ENCODE results near the gene SSR1. TPM values are rescaled to one million over a fixed set of nuclear protein-coding genes. Genes with fewer than 3 reads are reported as not detected.
A peak's percentile ranks its signal among the peaks of the same experiment; 100 is the strongest.

Gene SSR1
- total and polyA plus RNA-seq, 2 of the 13 experiments (the other 11 are each of a cell fraction or from before 2014, with no cell fraction given), result 203 to 243 TPM

DNA sequence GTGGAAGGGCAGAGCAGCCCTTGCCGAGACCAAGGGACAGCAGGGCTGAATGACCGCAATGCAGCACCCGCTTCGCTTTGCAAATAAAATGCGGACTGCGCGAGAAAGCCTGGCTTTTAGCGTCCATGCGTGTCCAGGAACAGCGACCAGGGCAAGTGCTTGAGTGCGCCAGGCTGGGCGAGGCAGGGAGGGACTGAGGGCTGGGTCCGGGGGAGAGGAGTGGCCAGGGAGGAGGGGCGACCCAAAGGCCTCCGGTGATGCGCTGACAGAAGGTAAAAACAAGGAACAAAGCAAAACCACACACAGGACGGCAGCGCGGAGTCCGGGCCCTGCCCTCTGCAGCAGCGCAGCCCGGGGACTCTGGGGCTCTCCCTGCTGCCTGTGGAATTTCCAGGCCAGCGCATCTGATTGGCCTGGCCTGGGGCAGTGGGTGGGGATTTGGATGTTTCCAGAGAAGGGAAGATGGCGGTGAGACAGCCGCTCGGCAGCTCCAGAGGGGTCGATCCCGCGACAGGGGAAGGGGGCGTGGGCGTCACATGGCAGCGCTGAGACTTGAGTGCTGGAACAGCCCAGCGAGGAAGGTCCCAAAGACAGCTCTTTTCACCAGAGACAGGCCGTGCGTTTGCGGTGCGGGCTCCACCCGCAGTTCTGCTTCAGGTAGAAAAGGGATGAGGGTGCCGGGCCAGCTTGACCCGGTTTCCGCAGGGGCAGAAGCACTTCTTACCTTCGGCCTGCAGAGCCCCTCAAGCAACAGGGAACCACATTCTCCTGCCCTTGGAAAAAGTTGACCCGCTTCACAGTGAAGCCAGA lies 51.8 kb downstream of the SSR1 start (continued):
- TF ChIP-seq, protein P1, sequence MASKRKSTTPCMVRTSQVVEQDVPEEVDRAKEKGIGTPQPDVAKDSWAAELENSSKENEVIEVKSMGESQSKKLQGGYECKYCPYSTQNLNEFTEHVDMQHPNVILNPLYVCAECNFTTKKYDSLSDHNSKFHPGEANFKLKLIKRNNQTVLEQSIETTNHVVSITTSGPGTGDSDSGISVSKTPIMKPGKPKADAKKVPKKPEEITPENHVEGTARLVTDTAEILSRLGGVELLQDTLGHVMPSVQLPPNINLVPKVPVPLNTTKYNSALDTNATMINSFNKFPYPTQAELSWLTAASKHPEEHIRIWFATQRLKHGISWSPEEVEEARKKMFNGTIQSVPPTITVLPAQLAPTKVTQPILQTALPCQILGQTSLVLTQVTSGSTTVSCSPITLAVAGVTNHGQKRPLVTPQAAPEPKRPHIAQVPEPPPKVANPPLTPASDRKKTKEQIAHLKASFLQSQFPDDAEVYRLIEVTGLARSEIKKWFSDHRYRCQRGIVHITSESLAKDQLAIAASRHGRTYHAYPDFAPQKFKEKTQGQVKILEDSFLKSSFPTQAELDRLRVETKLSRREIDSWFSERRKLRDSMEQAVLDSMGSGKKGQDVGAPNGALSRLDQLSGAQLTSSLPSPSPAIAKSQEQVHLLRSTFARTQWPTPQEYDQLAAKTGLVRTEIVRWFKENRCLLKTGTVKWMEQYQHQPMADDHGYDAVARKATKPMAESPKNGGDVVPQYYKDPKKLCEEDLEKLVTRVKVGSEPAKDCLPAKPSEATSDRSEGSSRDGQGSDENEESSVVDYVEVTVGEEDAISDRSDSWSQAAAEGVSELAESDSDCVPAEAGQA (IDR thresholded peaks at IDR 0.05; ENCODE audit: low read depth), result peak; percentile 17; the same call in 1 of the 2 replicates
- TF ChIP-seq, protein P1 (CRISPR knock-in tag; IDR thresholded peaks at IDR 0.05; ENCODE audit: borderline replicate concordance), result no peak
- TF ChIP-seq ZNF382 (CRISPR knock-in tag; IDR thresholded peaks at IDR 0.05; ENCODE audit: borderline replicate concordance), result no peak
- TF ChIP-seq SP140L (CRISPR knock-in tag; IDR thresholded peaks at IDR 0.05; ENCODE audit: borderline replicate concordance), result peak; percentile 87; the same call in 1 of the 2 replicates
- TF ChIP-seq, protein P2, sequence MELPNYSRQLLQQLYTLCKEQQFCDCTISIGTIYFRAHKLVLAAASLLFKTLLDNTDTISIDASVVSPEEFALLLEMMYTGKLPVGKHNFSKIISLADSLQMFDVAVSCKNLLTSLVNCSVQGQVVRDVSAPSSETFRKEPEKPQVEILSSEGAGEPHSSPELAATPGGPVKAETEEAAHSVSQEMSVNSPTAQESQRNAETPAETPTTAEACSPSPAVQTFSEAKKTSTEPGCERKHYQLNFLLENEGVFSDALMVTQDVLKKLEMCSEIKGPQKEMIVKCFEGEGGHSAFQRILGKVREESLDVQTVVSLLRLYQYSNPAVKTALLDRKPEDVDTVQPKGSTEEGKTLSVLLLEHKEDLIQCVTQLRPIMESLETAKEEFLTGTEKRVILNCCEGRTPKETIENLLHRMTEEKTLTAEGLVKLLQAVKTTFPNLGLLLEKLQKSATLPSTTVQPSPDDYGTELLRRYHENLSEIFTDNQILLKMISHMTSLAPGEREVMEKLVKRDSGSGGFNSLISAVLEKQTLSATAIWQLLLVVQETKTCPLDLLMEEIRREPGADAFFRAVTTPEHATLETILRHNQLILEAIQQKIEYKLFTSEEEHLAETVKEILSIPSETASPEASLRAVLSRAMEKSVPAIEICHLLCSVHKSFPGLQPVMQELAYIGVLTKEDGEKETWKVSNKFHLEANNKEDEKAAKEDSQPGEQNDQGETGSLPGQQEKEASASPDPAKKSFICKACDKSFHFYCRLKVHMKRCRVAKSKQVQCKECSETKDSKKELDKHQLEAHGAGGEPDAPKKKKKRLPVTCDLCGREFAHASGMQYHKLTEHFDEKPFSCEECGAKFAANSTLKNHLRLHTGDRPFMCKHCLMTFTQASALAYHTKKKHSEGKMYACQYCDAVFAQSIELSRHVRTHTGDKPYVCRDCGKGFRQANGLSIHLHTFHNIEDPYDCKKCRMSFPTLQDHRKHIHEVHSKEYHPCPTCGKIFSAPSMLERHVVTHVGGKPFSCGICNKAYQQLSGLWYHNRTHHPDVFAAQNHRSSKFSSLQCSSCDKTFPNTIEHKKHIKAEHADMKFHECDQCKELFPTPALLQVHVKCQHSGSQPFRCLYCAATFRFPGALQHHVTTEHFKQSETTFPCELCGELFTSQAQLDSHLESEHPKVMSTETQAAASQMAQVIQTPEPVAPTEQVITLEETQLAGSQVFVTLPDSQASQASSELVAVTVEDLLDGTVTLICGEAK (IDR thresholded peaks at IDR 0.05), result no peak
- TF ChIP-seq, protein P2 (CRISPR knock-in tag; IDR thresholded peaks at IDR 0.05), result peak; percentile 76
- peak; percentile 99 for TF ChIP-seq PHF21A (CRISPR knock-in tag; IDR thresholded peaks at IDR 0.05)
- no peak for TF ChIP-seq ZNF674 (CRISPR knock-in tag; IDR thresholded peaks at IDR 0.05; ENCODE audit: low read depth)
- no peak for TF ChIP-seq NR2C2 (CRISPR knock-in tag; IDR thresholded peaks at IDR 0.05; ENCODE audit: borderline replicate concordance)
- TF ChIP-seq EEA1 (CRISPR knock-in tag; IDR thresholded peaks at IDR 0.05; ENCODE audit: borderline replicate concordance), result peak; percentile 57; the same call in 1 of the 2 replicates
- TF ChIP-seq ZNF564 (CRISPR knock-in tag; IDR thresholded peaks at IDR 0.05), result no peak
- TF ChIP-seq, protein P3, sequence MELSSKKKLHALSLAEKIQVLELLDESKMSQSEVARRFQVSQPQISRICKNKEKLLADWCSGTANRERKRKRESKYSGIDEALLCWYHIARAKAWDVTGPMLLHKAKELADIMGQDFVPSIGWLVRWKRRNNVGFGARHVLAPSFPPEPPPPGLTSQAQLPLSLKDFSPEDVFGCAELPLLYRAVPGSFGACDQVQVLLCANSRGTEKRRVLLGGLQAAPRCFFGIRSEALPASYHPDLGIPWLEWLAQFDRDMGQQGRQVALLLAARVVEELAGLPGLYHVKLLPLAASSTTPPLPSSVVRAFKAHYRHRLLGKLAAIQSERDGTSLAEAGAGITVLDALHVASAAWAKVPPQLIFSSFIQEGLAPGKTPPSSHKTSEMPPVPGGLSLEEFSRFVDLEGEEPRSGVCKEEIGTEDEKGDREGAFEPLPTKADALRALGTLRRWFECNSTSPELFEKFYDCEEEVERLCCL (CRISPR knock-in tag; IDR thresholded peaks at IDR 0.05; ENCODE audit: borderline replicate concordance), result no peak; the same call in 1 of the 2 replicates
